WTC11 (cell line): ENCODE measurements around the gene NEDD4.

ENCODE experiments used
- CREB1 ChIP-seq: sonication (generic); formaldehyde crosslinking; IDR thresholded peaks from 2 replicates; pipeline ENCODE4 v1.8.0; 2023; ENCODE audit warnings: mild to moderate bottlenecking, missing genetic modification reagents
- ZNF138 ChIP-seq: sonication (generic); formaldehyde crosslinking; conservative IDR thresholded peaks from 2 replicates; pipeline ENCODE4 v1.8.1; 2022; ENCODE audit warnings: mild to moderate bottlenecking, moderate library complexity, missing genetic modification reagents
- ZNF512 ChIP-seq: sonication (generic); formaldehyde crosslinking; IDR thresholded peaks from 2 replicates; pipeline ENCODE4 v1.8.1; 2022; ENCODE audit warnings: missing genetic modification reagents, borderline replicate concordance
- TF ChIP-seq, protein P1 (sequence below): fragments of 200-600 bp; IDR thresholded peaks from 2 replicates; pipeline ENCODE4 v1.8.0; 2022; ENCODE audit warnings: antibody characterized with exemption
- TF ChIP-seq, protein P2 (sequence below): sonication (generic); formaldehyde crosslinking; IDR thresholded peaks from 2 replicates; pipeline ENCODE4 v1.8.0; 2022; ENCODE audit warnings: mild to moderate bottlenecking, missing genetic modification reagents
- TF ChIP-seq, protein P3 (sequence below): sonication (generic); formaldehyde crosslinking; IDR thresholded peaks from 2 replicates; pipeline ENCODE4 v1.8.1; 2022; ENCODE audit warnings: low read depth, missing genetic modification reagents, borderline replicate concordance

- TF ChIP-seq, protein P1, sequence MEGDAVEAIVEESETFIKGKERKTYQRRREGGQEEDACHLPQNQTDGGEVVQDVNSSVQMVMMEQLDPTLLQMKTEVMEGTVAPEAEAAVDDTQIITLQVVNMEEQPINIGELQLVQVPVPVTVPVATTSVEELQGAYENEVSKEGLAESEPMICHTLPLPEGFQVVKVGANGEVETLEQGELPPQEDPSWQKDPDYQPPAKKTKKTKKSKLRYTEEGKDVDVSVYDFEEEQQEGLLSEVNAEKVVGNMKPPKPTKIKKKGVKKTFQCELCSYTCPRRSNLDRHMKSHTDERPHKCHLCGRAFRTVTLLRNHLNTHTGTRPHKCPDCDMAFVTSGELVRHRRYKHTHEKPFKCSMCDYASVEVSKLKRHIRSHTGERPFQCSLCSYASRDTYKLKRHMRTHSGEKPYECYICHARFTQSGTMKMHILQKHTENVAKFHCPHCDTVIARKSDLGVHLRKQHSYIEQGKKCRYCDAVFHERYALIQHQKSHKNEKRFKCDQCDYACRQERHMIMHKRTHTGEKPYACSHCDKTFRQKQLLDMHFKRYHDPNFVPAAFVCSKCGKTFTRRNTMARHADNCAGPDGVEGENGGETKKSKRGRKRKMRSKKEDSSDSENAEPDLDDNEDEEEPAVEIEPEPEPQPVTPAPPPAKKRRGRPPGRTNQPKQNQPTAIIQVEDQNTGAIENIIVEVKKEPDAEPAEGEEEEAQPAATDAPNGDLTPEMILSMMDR, result no peak
- TF ChIP-seq, protein P2, sequence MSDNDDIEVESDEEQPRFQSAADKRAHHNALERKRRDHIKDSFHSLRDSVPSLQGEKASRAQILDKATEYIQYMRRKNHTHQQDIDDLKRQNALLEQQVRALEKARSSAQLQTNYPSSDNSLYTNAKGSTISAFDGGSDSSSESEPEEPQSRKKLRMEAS, result no peak
- TF ChIP-seq CREB1 (no peak), ZNF138 (CRISPR knock-in tag) (no peak), ZNF512 (CRISPR knock-in tag) (no peak)
- TF ChIP-seq, protein P3, sequence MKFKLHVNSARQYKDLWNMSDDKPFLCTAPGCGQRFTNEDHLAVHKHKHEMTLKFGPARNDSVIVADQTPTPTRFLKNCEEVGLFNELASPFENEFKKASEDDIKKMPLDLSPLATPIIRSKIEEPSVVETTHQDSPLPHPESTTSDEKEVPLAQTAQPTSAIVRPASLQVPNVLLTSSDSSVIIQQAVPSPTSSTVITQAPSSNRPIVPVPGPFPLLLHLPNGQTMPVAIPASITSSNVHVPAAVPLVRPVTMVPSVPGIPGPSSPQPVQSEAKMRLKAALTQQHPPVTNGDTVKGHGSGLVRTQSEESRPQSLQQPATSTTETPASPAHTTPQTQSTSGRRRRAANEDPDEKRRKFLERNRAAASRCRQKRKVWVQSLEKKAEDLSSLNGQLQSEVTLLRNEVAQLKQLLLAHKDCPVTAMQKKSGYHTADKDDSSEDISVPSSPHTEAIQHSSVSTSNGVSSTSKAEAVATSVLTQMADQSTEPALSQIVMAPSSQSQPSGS (CRISPR knock-in tag), result no peak
These were observed 1.3 kb downstream of the NEDD4 start for GRCh38 chr15:55991802-55992768.
